ENCODE results near the gene ETV6. TPM values are rescaled to one million over a fixed set of nuclear protein-coding genes. Genes with fewer than 3 reads are reported as not detected.

ETV6 gene
- polyA plus RNA-seq, 3 donors = 6.8 to 45.1 (median 11.7) TPM

GRCh38 chr12:11786638-11787365, 137.3 kb downstream of the ETV6 start:
- H3K9me3 ChIP-seq (replicated peaks in 1 of 2; ENCODE audit: control insufficient read depth in 1 of 2, insufficient read depth in 1 of 2, low read length in 2 of 2) = no peaks in the 10 kb centered on the region
- H3K4me3 ChIP-seq (replicated peaks in 1 of 3; ENCODE audit: low read depth in 2 of 3, low read length in 3 of 3) = no peak overlapping the region
- no peak for DNase-seq
- Mint-ChIP-seq H3K36me3 (peaks cover 19 to 30% of the 10 kb centered on the region in 2 donors), H3K9me3 (peaks cover 0 to 2% (median 0%) of the 10 kb centered on the region in 7 donors), H3K27ac (peak overlapping the region in 2 of 7 donors; percentile 34 to 36), H3K4me3 (no peak overlapping the region), H3K27me3 (ENCODE audit: low read depth in 3 of 3) (peaks cover 0 to 2% (median 0%) of the 10 kb centered on the region in 3 donors), H3K4me1 (peaks cover 62% of the 10 kb centered on the region)
- H4K20me1 ChIP-seq (ENCODE audit: insufficient read depth, low read length) = peaks cover 56% of the 10 kb centered on the region
- H3K9ac ChIP-seq (ENCODE audit: insufficient read depth, low read length, poor library complexity, severe bottlenecking) = no peak overlapping the region
- peaks cover 15 to 28% of the 10 kb centered on the region in 2 donors for H3K4me1 ChIP-seq (ENCODE audit: control insufficient read depth in 1 of 2, insufficient read depth in 2 of 2, low read length in 2 of 2)
- no peak overlapping the region for H3K4me2 ChIP-seq (replicated peaks; ENCODE audit: extremely low read depth, low read length, poor library complexity, severe bottlenecking)
- TF ChIP-seq CTCF (IDR thresholded peaks at IDR 0.05) = no peak
- H3K27ac ChIP-seq (ENCODE audit: low read depth in 1 of 2, low read length in 2 of 2) = peak overlapping the region in 1 of 2 donors; percentile 37
- H3K79me2 ChIP-seq (ENCODE audit: insufficient read depth, low read length) = peaks cover 100% of the 10 kb centered on the region
- intact Hi-C loops (cut with micrococcal nuclease) = no loop called here
- H2AFZ ChIP-seq (ENCODE audit: insufficient read depth, low read depth, low read length, poor library complexity, severe bottlenecking) = no peak overlapping the region
- no peaks in the 10 kb centered on the region for H3K27me3 ChIP-seq (ENCODE audit: control insufficient read depth in 2 of 2, insufficient read depth in 2 of 2, low read length in 2 of 2)
- no CpG with 5 or more reads among the region's 5 CpGs for WGBS (ENCODE audit: insufficient coverage)
- H3K36me3 ChIP-seq (replicated peaks in 1 of 2; ENCODE audit: control insufficient read depth in 1 of 2, insufficient read depth in 2 of 2, low read length in 2 of 2) = peaks cover 0 to 6% of the 10 kb centered on the region in 2 donors

- Mint-ChIP-seq H3K36me3 (peaks cover 24 to 37% of the 10 kb centered on the region in 2 donors), H3K9me3 (peaks cover 0 to 2% (median 0%) of the 10 kb centered on the region in 7 donors), H3K27ac (peak overlapping the region in 4 of 7 donors; percentile 27 to 55 (median 28)), H3K27me3 (ENCODE audit: low read depth in 3 of 3) (peaks cover 0 to 2% (median 0%) of the 10 kb centered on the region in 3 donors), H3K4me1 (peaks cover 64% of the 10 kb centered on the region), H3K4me3 (no peak overlapping the region)
- no peak for DNase-seq
- H3K79me2 ChIP-seq (ENCODE audit: insufficient read depth, low read length) = peaks cover 100% of the 10 kb centered on the region
- no peaks in the 10 kb centered on the region for H3K9me3 ChIP-seq (replicated peaks in 1 of 2; ENCODE audit: control insufficient read depth in 1 of 2, insufficient read depth in 1 of 2, low read length in 2 of 2)
- WGBS (ENCODE audit: insufficient coverage) = no CpG with 5 or more reads among the region's 1 CpG
- H3K27me3 ChIP-seq (ENCODE audit: control insufficient read depth in 2 of 2, insufficient read depth in 2 of 2, low read length in 2 of 2) = no peaks in the 10 kb centered on the region
- intact Hi-C loops (cut with micrococcal nuclease) = no loop called here
- H3K4me3 ChIP-seq (replicated peaks in 1 of 3; ENCODE audit: low read depth in 2 of 3, low read length in 3 of 3) = no peak overlapping the region
- no peak for TF ChIP-seq CTCF (IDR thresholded peaks at IDR 0.05)
- no peak overlapping the region for H3K9ac ChIP-seq (ENCODE audit: insufficient read depth, low read length, poor library complexity, severe bottlenecking)
- H3K4me1 ChIP-seq (ENCODE audit: control insufficient read depth in 1 of 2, insufficient read depth in 2 of 2, low read length in 2 of 2) = peaks cover 15 to 28% of the 10 kb centered on the region in 2 donors
- H3K27ac ChIP-seq (ENCODE audit: low read depth in 1 of 2, low read length in 2 of 2) = peak overlapping the region in 1 of 2 donors; percentile 48
- H4K20me1 ChIP-seq (ENCODE audit: insufficient read depth, low read length) = peaks cover 54% of the 10 kb centered on the region
- H3K4me2 ChIP-seq (replicated peaks; ENCODE audit: extremely low read depth, low read length, poor library complexity, severe bottlenecking) = no peak overlapping the region
- peaks cover 0 to 8% of the 10 kb centered on the region in 2 donors for H3K36me3 ChIP-seq (replicated peaks in 1 of 2; ENCODE audit: control insufficient read depth in 1 of 2, insufficient read depth in 2 of 2, low read length in 2 of 2)
- no peak overlapping the region for H2AFZ ChIP-seq (ENCODE audit: insufficient read depth, low read depth, low read length, poor library complexity, severe bottlenecking)
Measured at GRCh38 chr12:11787437-11787836, 138.0 kb downstream of the ETV6 start.

Data from CD14-positive monocyte (primary cell).